Activated T-helper 1 cell treated with Interleukin-2 at 50 U/mL for 16 hours (primary cell): Measurements from ENCODE around the gene CA10.

Experiments used
- DNase-seq: peaks from one replicate; pipeline ENCODE4 v3.0.0-alpha.2; 2020; ENCODE audit warnings: low read depth

CA10 gene

GRCh38 chr17:51676691-51677487 is 481.6 kb downstream of the CA10 start:
- no peak for DNase-seq

- DNase-seq = no peak
Measured at GRCh38 chr17:51674579-51675255, 483.8 kb downstream of the CA10 start.

- DNase-seq = no peak
Measured at GRCh38 chr17:51673070-51673469, 485.4 kb downstream of the CA10 start.

GRCh38 chr17:51672065-51672464 is 486.4 kb downstream of the CA10 start:
- no peak for DNase-seq

GRCh38 chr17:51670899-51671298 is 487.6 kb downstream of the CA10 start:
- DNase-seq = no peak

GRCh38 chr17:51668963-51669246 is 489.6 kb downstream of the CA10 start:
- no peak for DNase-seq

GRCh38 chr17:51668155-51668962 is 490.2 kb downstream of the CA10 start:
- DNase-seq = no peak

GRCh38 chr17:51667706-51668083 is 490.8 kb downstream of the CA10 start:
- DNase-seq = no peak

GRCh38 chr17:51666971-51667705 is 491.4 kb downstream of the CA10 start:
- DNase-seq = no peak

GRCh38 chr17:51662204-51663056 is 496.1 kb downstream of the CA10 start:
- no peak for DNase-seq

- no peak for DNase-seq
Measured at GRCh38 chr17:51661403-51661802, 497.1 kb downstream of the CA10 start.

- no peak for DNase-seq
Measured at GRCh38 chr17:51660266-51660665, 498.2 kb downstream of the CA10 start.

- DNase-seq = no peak
Measured at GRCh38 chr17:51657224-51657623, 501.3 kb downstream of the CA10 start.

GRCh38 chr17:51653878-51654277 is 504.6 kb downstream of the CA10 start:
- no peak for DNase-seq

- no peak for DNase-seq
Measured at GRCh38 chr17:51652529-51652928, 506.0 kb downstream of the CA10 start.

- no peak for DNase-seq
Measured at GRCh38 chr17:51651513-51652298, 506.8 kb downstream of the CA10 start.

GRCh38 chr17:51650772-51651171 is 507.7 kb downstream of the CA10 start:
- DNase-seq = no peak

- no peak for DNase-seq
Measured at GRCh38 chr17:51650202-51650601, 508.3 kb downstream of the CA10 start.

- DNase-seq = no peak
Measured at GRCh38 chr17:51647826-51648225, 510.7 kb downstream of the CA10 start.

GRCh38 chr17:51647067-51647466 is 511.4 kb downstream of the CA10 start:
- no peak for DNase-seq

GRCh38 chr17:51646539-51646938 is 512.0 kb downstream of the CA10 start:
- no peak for DNase-seq
